Type B pancreatic cell (in vitro differentiated cells): ENCODE results near the gene TMEM158. TPM values are rescaled to one million over a fixed set of nuclear protein-coding genes. Genes with fewer than 3 reads are reported as not detected.

Experiments
- DNase-seq: peaks from one replicate; pipeline ENCODE4 v3.0.0; 2021; ENCODE audit warnings: mixed read lengths; ENCODE audit not compliant: unreplicated experiment; ENCODE audit errors: extremely low spot score
- H3K27ac Mint-ChIP-seq: 2 replicates; pipeline ENCODE4 v1.8.0; 2021; ENCODE audit warnings: mild to moderate bottlenecking, mixed read lengths
- H3K27me3 Mint-ChIP-seq: 2 replicates; pipeline ENCODE4 v1.8.0; 2021; ENCODE audit warnings: mixed read lengths
- H3K36me3 Mint-ChIP-seq: 2 replicates; pipeline ENCODE4 v1.8.0; 2021; ENCODE audit warnings: mixed read lengths
- H3K4me1 Mint-ChIP-seq: one replicate; pipeline ENCODE4 v1.8.0; 2021; ENCODE audit warnings: mixed read lengths; ENCODE audit not compliant: unreplicated experiment
- H3K4me3 Mint-ChIP-seq: 2 replicates; pipeline ENCODE4 v1.8.0; 2021; ENCODE audit warnings: mild to moderate bottlenecking, mixed read lengths
- H3K9me3 Mint-ChIP-seq: 2 replicates; pipeline ENCODE4 v1.8.0; 2021; ENCODE audit warnings: mixed read lengths
- CTCF ChIP-seq: fragments of 200-600 bp; sonication (generic); conservative IDR thresholded peaks from 2 replicates; pipeline ENCODE4 v1.5.0; 2021; ENCODE audit warnings: antibody characterized with exemption, mild to moderate bottlenecking
- total RNA-seq: library from RNA; stranded (reverse); gene quantifications from 2 replicates; pipeline ENCODE4 v1.2.1, GENCODE V29; 2021; ENCODE audit warnings: low replicate concordance

TMEM158 gene
- total RNA-seq, 1 donor from 2014 or later: 8.9 TPM

DNA sequence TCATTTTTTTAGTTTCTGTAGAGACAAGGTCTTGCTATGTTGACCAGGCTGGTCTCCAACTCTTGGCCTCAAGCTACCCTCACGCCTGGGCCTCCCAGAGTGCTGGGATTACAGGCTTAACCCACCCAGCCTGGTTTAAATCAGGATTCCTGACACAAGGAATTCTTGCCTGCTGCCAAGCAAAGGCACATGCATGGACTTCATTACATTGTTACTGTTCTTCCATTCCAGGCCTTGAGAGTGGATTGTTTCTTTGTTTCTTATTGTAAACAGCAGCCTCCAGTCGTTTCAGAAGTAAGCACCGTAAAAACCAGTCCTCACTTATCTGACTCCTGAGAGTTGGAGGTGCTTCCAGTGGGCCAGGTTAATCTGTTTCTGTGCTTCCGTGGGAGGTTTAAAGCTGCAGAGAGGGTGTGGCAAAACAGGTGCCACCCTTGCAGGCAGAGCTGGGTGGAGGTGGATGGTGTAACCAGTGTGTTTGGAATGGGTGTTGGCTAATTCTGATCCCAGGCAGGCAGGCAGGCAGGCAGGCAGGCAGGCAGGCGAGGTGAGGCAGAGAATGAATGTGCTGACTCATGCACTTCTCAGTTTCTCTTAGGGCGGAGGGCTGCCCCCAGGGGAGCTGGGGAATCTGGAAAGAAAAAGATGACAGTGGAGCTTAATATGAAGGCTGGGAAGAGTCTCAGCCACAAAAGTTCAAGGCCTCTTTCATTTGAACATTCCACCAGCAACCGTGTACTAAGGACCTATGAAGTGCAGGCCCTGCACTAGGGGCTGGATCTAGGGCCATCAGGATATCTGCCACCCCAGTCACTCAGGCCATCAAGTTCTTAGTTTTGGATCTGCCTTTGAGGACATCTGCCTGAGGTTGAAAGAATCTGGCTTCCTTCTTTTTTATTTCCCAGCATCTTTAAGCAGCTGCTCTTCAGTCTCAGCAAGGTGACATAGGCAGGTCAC, 42.9 kb downstream of the TMEM158 start:
- no peak for TF ChIP-seq CTCF
- peaks cover 35% of the 10 kb centered on the region for H3K4me1 Mint-ChIP-seq
- H3K4me3 Mint-ChIP-seq: peak overlapping the region; percentile 78
- no peaks in the 10 kb centered on the region for H3K27me3 Mint-ChIP-seq
- H3K9me3 Mint-ChIP-seq: no peaks in the 10 kb centered on the region
- peak overlapping the region; percentile 99 for H3K27ac Mint-ChIP-seq
- DNase-seq: no peak
- H3K36me3 Mint-ChIP-seq: no peaks in the 10 kb centered on the region

GRCh38 chr3:45181496-45181895, 44.6 kb downstream of the TMEM158 start:
- H3K9me3 Mint-ChIP-seq: no peaks in the 10 kb centered on the region
- H3K36me3 Mint-ChIP-seq: no peaks in the 10 kb centered on the region
- H3K27ac Mint-ChIP-seq: peak overlapping the region; percentile 99
- H3K27me3 Mint-ChIP-seq: no peaks in the 10 kb centered on the region
- no peak for DNase-seq
- H3K4me3 Mint-ChIP-seq: peak overlapping the region; percentile 68
- H3K4me1 Mint-ChIP-seq: peaks cover 39% of the 10 kb centered on the region
- TF ChIP-seq CTCF: no peak

GRCh38 chr3:45180899-45181298, 45.2 kb downstream of the TMEM158 start:
- peak overlapping the region; percentile 68 for H3K4me3 Mint-ChIP-seq
- no peaks in the 10 kb centered on the region for H3K27me3 Mint-ChIP-seq
- no peak for TF ChIP-seq CTCF
- H3K27ac Mint-ChIP-seq: peak overlapping the region; percentile 99
- peaks cover 37% of the 10 kb centered on the region for H3K4me1 Mint-ChIP-seq
- DNase-seq: no peak
- H3K9me3 Mint-ChIP-seq: no peaks in the 10 kb centered on the region
- H3K36me3 Mint-ChIP-seq: no peaks in the 10 kb centered on the region

GRCh38 chr3:45180051-45180450, 46.0 kb downstream of the TMEM158 start:
- Mint-ChIP-seq H3K9me3 (no peaks in the 10 kb centered on the region), H3K4me3 (no peak overlapping the region), H3K27ac (peak overlapping the region; percentile 99), H3K4me1 (peaks cover 31% of the 10 kb centered on the region), H3K36me3 (no peaks in the 10 kb centered on the region), H3K27me3 (no peaks in the 10 kb centered on the region)
- TF ChIP-seq CTCF: no peak
- DNase-seq: no peak

DNA sequence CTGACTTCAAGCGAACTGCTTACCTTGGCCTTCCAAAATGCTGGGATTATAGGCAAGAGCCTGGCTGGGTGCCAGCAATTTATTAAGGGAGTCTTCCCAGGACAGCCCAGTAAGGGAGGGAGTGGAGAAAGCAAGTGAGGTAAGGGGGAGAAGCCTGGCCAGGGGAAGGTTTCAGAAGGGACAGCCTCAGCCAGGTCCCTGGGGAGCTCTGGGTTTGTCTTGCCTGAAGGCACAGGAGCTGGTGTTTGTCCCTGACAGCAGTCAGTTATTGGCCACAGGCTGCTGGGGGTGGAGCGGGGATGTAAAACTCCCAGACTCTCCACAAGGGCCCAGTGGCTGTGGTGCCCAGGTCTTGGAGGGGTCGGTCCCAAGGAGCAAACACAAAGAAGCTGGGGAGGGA, 46.9 kb downstream of the TMEM158 start:
- TF ChIP-seq CTCF: no peak
- Mint-ChIP-seq H3K9me3 (no peaks in the 10 kb centered on the region), H3K4me3 (no peak overlapping the region), H3K27me3 (no peaks in the 10 kb centered on the region), H3K27ac (peak overlapping the region; percentile 99), H3K4me1 (peaks cover 24% of the 10 kb centered on the region), H3K36me3 (no peaks in the 10 kb centered on the region)
- DNase-seq: no peak
